GM11168 (cell line): ENCODE measurements around the gene MSRB3.

Experiments
- in situ Hi-C: fragments of 300-500 bp; cut with MboI; formaldehyde crosslinking; loops from one replicate; pipeline ENCODE4 v1.12.0; 2022; ENCODE audit warnings: low sequenced_read_pairs; ENCODE audit not compliant: unreplicated experiment

MSRB3 gene

DNA sequence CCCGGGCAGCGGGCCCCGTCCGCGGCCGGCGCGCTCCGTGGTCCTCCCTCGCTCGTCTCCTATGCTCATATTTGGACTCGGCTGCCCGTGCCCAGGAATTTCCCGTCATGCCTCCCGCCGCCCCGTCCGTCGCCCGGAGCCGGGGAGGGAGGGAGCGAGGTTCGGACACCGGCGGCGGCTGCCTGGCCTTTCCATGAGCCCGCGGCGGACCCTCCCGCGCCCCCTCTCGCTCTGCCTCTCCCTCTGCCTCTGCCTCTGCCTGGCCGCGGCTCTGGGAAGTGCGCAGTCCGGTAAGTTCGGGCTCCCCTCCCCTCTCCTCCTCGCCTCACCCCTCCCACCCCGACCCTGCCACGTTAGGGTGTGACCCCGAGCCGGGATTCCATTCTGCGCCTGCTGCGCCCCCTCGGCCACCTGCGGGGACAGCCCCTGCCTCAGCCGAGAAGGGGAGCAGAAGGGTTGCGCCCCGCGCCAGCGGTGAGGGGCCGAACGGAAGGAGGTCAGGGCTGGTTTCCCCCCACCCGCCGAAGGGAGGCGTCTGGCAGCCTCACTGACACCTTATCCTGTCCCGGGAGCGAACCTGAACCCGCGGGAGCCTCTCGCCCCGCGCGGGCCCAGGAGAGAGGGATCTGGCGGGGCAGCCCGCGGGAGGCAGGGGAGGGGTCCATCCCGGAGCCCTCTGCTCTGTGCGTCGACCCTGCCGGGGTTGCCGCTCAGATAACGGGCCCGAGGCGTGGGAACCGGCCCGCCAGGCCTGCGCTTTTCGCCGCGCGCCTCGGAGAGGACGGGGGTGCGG is at the start of gene MSRB3:
TSS of gene MSRB3 (plus strand) at position 108 of the 793 bp plus-strand sequence. CDS start 29,897 bp downstream, outside the sequence.
- in situ Hi-C loops: no loop called here

DNA sequence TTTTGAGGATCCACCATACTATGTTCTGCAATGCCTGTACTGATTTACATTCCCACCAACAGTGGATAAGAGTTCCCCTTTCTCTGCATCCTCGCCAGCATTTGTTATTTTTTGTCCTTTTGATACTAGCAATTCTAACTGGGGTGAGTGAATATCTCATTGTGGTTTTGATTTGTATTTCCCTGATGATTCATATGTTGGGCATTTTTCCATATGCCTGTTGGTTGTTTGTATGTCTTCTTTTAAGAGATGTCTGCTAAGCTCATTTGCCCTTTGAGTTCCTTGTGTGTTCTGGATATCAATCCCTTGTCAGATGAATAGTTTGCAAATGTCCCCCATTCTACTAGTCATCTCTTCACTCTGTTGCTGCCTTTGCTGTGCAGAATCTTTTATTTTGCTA is 49.0 kb upstream of the MSRB3 start:
- in situ Hi-C loops: no loop called here

DNA sequence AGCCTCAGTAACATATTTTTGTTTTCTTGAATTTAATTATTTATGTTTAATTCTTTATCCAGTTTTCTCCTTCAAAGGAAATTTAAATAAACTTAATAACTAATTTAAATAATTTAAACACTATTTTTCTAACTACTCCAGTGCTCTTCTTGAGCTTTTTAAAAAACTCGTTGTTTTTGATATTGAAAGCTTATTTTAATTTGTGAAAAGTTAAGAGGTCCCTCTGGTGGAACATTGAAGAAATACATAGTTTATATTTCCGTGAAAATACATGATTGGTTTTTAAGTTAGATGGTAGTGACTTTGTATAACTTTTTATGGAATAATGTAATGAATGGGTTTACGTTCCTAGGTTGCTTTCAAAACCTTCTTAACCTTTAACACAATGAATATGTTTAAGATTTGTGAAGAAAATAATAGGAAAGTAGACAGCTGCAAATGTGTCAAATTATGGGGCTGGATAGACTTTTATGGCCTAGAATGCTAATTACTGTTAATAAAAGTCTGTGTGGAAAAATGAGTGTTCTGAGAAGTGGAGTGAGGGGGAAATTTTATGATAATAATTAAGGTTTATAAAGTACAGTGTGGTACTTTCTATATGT is 45.9 kb upstream of the MSRB3 start:
- in situ Hi-C loops: no loop called here

DNA sequence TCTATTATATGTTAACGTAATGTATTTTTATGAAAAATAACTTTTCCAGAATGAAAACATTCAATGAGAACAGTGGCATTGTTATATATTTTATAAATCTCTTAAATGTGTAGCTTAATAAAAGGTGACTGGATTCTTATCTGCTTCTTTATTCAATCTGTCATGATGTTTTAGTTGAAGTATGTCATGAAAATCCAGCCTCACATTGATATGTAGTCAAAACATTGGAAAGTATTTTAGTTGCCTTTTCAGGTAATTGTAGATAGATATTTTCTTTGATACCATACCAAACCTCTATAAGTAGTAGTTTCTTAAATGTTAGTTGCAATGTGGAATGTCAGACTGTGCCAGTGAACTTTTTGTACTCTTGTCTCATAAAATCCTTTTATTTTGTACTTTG is 41.3 kb upstream of the MSRB3 start:
- in situ Hi-C loops: no loop called here

DNA sequence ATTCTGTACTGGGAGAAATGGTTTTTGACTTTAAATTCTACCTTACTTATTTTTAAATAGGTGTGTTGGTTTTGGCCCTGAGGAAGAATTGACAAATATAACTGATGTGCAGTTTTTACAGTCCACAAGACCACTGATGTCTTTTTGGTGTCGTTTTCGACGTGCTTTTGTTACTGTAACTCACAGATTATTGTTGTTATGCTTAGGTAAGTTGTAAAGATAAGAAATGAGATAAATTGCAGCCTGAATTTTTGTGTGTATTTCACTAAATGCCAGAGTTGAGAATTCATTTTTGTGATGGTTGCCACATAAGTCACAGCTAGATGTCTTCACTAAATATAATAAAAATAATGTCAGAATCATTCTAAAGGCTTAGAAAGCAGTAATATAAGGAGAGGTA is 39.9 kb upstream of the MSRB3 start:
- in situ Hi-C loops: no loop called here

DNA sequence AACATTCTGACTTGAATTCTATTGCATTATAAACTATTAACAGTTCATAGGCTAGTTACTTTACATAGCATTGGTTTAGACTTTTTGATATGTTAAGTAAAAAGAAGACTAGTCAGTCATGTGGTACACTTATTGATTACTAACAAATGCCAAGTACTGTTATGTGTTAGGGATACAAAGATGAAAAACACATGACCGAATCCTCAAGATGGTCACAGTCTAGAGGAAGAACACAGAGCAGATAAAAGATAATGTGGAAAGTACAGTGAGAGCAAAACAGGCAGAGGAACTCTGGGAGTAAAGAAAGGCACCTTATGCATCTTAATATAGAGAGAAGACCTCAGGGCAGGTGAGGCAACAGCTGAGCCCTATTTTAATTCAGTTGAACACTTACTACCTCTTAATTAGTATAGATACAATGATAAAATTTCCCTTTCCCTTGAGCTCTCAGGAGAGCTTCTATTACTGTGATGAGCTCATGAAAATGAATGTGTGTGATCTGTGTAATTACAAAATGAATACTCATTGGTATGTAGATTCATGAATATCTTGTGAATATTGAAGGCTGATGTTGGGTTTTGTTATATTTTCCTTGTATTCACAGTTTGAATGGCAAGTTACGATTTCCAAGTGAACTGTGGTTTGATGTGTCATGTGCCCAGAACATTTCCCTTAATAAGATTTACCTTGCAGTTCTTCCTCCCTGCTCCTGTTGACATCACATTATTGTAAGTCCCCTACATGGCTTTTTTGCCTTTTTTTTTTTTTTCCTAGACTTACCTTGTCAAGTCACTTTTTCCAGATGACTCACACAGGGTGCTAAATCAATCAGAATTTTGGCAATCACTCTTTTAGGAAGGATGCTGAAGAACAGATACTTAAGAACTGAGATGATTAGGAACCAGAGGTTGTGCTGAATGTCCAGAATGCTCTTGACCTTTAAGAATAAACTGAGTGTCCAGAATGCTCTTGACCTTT is 29.5 kb upstream of the MSRB3 start:
- in situ Hi-C loops: loop anchor here (10.0 kb wide), 1 partner anchor 354 kb away; no protein-coding TSS in a partner anchor

DNA sequence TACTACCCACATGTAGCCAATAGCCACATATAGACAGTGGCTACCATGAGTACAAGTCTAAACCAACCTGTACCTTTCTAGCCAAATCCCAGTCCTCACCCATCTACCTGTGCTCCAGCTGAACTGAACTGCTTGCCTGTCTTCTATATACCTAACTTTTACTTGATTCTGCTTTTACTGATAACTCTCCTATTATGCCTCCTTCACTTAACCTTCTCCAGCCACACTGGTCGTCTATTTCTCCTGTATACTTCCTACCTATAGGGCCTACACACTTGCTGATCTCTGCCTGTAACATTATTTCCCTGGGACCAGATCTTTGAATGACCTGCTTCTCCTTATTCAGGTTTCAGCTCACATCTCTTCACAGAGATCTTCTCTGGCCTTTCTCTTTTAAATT is 26.0 kb upstream of the MSRB3 start:
- in situ Hi-C loops: no loop called here

DNA sequence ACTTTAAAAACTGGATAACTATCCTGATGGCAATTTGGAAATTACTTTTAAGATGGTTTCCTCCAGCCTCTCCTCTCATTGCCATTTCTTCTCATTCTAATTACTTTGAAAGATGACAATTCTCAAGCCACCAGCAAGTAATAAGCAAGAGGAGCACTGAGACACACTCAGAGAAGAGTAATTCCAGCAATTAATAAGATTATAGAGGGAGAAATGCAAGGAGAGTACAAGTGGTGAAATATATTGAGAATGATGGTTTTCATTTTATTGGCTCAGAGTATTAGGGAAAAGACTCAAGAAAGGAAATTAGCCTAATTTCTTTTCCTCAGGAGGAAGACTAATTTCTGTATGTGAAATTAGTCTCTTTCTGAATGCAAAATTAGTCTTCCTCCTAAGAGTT is 20.5 kb upstream of the MSRB3 start:
- in situ Hi-C loops: no loop called here

DNA sequence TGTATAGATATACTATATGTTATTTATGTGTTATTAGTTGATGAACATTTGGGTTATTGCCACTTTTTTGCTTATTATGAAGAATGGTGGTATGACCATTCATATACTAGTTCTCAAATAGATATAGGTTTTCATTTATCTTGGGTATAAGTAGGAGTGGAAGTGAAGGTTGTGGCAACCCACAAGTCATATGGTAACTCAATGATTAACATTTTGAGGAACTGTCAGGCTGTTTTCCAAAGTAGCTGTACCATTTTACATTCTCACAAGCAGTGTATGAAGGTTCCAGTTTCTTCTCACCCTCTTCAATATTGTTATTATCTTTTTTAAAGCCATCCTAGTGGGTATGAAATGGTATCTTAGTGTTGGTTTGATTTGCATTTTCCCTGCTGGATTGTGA is 19.0 kb upstream of the MSRB3 start:
- in situ Hi-C loops: no loop called here

DNA sequence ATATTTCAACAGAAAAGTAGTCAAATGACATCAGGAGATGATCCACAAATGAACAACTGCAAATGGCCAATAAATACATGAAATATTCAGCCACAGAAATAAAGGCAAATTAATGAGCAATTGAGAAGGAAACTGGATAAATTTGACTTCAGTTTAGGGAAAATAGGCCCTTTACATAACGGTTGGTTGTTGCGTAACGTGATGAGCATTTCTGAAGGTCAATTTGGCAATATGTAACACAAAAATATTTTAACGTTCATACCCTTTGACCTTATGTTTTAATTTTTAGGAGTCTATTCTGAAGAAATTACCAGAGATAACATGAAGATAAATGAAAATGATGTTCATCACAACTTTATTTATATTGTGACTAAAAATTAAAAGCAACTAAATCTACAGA is 14.7 kb upstream of the MSRB3 start:
- in situ Hi-C loops: no loop called here

DNA sequence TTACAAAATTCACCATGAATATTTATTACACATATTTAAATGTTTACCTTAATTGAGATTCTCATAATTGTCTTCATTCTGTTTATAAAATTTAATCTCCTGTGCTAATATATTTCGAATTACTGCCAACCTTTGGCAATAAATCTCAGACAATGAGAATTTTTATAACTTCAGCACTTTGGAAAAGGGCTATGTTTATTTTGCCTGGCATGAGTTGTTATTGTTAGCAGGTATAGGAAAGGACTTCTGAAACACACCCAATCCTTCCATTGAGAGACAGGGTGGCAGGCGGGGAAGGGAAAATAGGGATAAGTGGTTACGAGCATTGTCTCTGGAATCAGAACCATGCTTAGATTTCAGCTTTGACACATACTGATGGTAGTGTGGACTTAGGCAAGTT is 12.1 kb upstream of the MSRB3 start:
- in situ Hi-C loops: no loop called here

DNA sequence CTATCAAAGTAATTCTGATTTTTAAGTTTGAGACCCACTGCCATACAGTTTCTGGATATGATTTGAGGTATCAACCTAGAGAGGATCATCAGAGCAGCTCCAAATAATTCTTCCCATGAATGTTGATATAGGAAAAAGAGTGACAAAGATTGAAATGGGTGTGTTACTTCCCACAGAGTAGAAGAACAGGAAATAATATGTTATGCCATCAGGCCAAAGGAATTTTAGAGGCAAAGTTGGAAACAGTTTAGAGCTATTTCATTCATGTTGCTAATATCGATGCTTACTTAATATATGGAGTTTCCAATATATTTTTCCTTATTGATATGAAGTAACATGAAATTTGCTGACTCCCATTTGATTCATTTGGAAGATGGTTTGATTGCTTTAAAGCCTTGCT is 8.9 kb upstream of the MSRB3 start:
- in situ Hi-C loops: no loop called here

DNA sequence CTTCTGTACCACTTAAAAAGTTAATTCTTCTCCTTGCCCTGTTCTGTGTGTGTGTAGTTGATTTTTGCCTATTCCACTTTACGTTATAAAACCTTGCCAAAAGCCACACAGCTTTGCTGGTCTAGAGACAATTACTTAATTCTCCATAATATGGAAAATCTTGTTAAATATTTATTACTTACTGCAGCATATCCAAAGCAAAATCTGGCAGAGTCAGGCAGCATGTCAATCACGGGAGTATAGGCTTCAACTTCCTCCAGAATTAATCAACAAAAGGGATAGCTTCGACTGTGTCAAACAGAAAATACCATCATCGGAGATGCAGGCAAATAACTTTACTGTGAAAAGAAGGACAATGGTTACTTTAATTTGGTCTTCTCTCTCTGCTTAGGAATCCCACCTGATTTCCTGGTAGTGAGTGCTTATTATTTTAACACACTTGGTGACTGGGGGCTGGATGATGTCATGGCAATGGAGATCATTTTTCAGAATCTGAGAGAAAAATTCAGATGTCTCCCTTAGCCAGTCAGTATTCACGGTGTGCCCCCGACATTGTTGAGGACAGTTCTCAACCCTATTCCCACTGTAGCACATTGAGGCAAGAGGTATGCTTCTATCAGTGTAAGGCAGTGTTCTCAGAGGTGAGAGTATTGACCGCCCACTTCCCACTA is 3.7 kb upstream of the MSRB3 start:
- in situ Hi-C loops: no loop called here

DNA sequence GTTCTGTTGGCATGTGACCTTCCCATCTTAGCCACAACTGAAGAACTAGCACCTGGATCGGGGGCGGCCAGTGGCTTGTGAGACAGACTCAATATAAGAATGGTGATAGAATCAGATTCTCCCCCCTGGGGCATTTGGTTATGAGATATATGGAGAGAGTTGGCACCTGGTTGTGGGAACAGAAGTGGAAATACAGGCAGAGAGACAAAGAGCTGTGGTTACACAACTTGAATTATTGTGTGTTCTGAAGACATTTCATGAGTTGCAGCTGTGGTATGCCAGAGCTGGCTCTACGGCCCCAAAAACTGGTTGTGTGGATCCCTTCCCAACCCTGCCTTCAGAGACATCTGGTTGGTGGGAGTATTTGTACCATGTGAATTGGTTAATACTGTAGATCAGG is 2.9 kb upstream of the MSRB3 start:
- in situ Hi-C loops: no loop called here

DNA sequence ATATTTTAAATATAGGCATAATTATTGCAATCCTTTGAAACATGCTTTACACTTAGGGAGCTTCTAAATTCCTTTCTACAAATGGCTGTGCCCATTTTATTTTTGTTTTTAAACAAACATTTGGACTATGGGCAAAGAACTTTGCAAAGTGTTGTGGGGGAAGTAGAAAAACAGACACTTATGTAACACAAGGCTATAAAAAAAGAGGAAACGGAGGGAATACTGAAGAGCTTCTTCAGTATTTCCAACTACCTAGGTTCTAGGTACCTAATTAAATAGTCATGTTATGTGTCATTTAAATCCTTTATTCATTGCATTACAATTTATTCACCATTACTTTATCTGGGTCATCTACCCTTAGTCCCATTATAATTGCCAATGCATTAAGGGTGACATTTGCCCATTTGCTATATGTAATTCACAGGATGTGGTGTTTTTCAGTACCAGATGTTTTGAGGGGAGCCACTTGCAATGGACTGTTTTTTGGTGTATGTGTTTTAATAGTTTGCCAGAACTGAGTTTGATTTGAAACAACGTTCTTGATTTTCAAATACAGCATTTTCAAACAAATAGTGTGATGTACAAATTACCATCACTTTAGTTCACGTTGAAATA is 1.5 kb upstream of the MSRB3 start:
- in situ Hi-C loops: no loop called here

DNA sequence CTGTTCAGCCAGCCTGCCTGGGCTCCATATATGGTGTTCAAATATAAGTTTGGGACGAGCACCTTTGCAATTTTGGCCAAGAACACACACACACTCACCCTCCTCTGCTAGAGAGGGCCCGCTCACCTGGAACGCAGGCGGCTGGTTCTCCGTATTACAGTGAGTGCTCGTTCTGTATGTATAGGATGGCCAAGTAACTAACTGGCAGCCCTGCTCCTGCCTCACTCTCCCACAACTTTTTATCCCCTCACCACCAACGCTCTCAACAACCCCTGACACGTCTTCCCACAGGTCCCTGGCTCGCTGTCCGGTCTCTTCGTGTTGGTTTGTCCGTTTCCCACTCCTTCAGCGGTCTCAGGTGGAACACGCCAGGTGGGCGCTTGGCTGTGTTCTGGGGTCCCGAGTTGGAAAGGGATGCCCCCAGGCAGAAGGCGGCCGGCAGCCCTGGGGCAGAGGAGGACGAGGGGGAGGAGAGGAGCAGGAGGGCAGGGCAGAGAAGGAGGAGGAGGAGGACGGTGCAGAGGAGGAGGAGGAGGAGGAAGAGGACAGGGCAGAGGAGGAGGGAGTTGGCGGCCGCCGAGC is 398 bp upstream of the MSRB3 start:
- in situ Hi-C loops: no loop called here

DNA sequence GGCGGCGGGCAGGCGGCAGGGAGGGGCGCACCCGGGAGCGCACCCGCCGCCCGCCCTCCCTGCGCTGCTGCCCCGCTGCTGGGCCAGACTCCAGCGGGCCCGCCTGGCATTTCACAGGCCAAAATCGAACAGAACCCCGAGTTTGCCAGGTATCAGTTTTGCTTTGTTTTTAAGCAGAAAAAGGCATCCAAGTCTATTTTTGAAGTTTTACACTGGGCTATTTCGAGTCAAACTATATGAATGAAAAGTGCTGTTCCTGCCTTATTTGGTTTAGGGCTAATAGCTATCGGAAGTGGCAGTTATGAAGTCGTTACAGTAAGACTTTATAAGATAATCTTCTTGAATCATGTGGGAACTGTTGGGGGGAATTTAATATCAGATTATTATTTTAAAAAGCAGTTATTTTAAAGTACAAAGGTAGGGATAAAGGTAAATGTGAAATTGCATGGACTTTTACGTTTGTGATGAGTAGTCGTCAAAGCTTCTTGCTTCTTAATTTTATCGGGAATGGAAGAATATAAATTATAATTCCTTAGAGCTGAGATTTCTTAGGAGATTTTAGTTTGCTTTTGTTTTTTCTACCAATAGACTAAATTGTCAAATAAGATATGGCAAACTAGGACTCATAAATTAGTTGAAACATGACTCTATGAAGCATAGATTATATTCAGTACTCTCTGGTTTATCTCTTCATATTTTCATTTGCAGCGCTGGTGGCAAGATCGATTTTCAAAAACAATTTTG is 1.1 kb downstream of the MSRB3 start:
- in situ Hi-C loops: no loop called here

DNA sequence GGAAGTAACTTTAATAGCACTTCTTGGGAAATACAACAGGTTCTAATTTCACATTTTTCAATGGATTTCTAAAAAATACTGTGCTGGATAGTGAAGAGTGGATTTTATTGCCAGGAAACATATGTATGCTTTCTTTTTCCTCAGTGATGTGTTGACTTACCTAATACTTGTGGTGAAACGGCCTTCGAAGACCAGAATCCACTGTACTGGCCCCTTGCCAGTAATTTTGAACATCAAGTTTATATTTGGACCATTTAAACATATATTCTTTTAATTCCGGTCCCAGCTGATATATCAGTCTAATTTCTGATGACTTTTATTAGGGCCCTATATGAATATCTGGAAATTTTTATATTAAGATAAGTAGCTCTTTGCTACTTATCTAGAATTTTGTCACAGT is 1.8 kb downstream of the MSRB3 start:
- in situ Hi-C loops: no loop called here

DNA sequence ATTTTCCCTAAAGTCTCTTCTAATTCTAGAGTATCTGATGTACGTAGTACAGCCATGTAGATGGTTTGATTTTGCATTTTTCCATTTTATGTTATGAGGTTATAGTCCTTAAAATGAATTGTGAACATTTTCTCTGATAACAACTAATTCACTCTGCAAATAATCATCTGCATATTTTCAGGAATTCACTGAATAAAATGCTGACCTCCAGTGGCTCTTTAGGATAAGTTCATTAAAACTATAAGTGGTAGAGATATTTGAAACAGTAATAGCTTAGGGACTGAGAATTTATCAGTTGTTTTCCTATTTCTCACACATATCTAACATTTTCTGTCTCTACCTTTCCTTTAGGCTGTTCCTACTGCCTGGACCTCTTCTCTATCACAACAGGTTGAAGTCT is 4.4 kb downstream of the MSRB3 start:
- in situ Hi-C loops: no loop called here
